ENCODE data around the gene PNPT1.

Gene PNPT1

GRCh38 chr2:55592130-55592529 lies 101.5 kb downstream of the PNPT1 start:
- no peak for DNase-seq

- DNase-seq = no peak
Observed at GRCh38 chr2:55590810-55591440, 102.7 kb downstream of the PNPT1 start.

- no peak for DNase-seq
Observed at GRCh38 chr2:55585451-55586080, 108.1 kb downstream of the PNPT1 start.
